H1 (cell line): Measurements from ENCODE around the gene MFAP5. TPM values are rescaled to one million over a fixed set of nuclear protein-coding genes. Genes with fewer than 3 reads are reported as not detected.

ENCODE experiments used
- CTCF ChIA-PET: fragments of 300-600 bp; sonication (Branson Sonifier 250); formaldehyde crosslinking; loops from one replicate; lab custom pipeline; 2021; ENCODE audit not compliant: partially characterized antibody; lab: Charles Lee
- POLR2A ChIA-PET: fragments of 300-600 bp; sonication (Branson Sonifier 250); formaldehyde crosslinking; loops from one replicate; lab custom pipeline; 2021; ENCODE audit warnings: inconsistent platforms; ENCODE audit not compliant: partially characterized antibody; lab: Charles Lee
- DNase-seq, 2 experiments: peaks; one replicate each; pipeline versions ENCODE4 v3.0.0 to v3.0.0-alpha.2; 2010 to 2022; ENCODE audit warnings: low spot score in 2 of 2, low read depth in 1 of 2, mixed read lengths in 1 of 2
- FAIRE-seq: peaks from 2 replicates; lab custom pipeline; 2011; peaks lifted over from hg19 to GRCh38; lab: Jason Lieb, UNC
- H2AFZ ChIP-seq: 2 replicates; pipeline ENCODE4 v1.8.1; 2012; ENCODE audit warnings: low read length, inconsistent platforms
- H2AK5ac ChIP-seq: 2 replicates; pipeline ENCODE4 v1.6.1; 2013; ENCODE audit warnings: low read depth, low read length
- H2BK120ac ChIP-seq: replicated peaks from 2 replicates; pipeline ENCODE3; 2013; ENCODE audit warnings: low read depth, low read length, inconsistent platforms
- H2BK12ac ChIP-seq: 2 replicates; pipeline ENCODE4 v1.6.1; 2013; ENCODE audit warnings: low read depth, low read length
- H2BK15ac ChIP-seq: 2 replicates; pipeline ENCODE4 v1.6.1; 2013; ENCODE audit warnings: low read length
- H2BK20ac ChIP-seq: 2 replicates; pipeline ENCODE4 v1.6.1; 2013; ENCODE audit warnings: low read length
- H2BK5ac ChIP-seq: 2 replicates; pipeline ENCODE4 v1.6.1; 2013; ENCODE audit warnings: low read depth, low read length
- H3K14ac ChIP-seq: 2 replicates; pipeline ENCODE4 v1.6.1; 2013; ENCODE audit warnings: inconsistent platforms; ENCODE audit not compliant: insufficient read length
- H3K18ac ChIP-seq: 2 replicates; pipeline ENCODE4 v1.6.1; 2013; ENCODE audit warnings: low read length; ENCODE audit errors: extremely low read depth
- H3K23ac ChIP-seq: 2 replicates; pipeline ENCODE4 v1.6.1; 2013; ENCODE audit warnings: inconsistent platforms; ENCODE audit not compliant: insufficient read length
- H3K23me2 ChIP-seq: 2 replicates; pipeline ENCODE4 v1.6.1; 2013; ENCODE audit warnings: low read depth, low read length
- H3K27ac ChIP-seq: 2 replicates; pipeline ENCODE4 v1.6.1; 2011; ENCODE audit warnings: low read depth, low read length, inconsistent platforms
- H3K27me3 ChIP-seq, 4 experiments: replicated peaks in 1 of 4; 1 replicate in 1 of 4; 2 replicates in 3 of 4; pipeline versions ENCODE4 v1.6.1 to v1.8.1; 2011 to 2013; ENCODE audit warnings: low read length in 3 of 4, mild to moderate bottlenecking in 3 of 4, inconsistent platforms in 2 of 4, mixed read lengths in 2 of 4, moderate library complexity in 1 of 4; ENCODE audit not compliant: control insufficient read depth in 3 of 4, insufficient read depth in 3 of 4; ENCODE audit errors: extremely low read depth in 1 of 4
- H3K36me3 ChIP-seq, 4 experiments: 2 replicates each; pipeline versions ENCODE4 v1.6.1 to v1.8.1; 2011 to 2013; ENCODE audit warnings: mild to moderate bottlenecking in 4 of 4, low read length in 3 of 4, moderate library complexity in 2 of 4, control low read depth in 1 of 4, inconsistent platforms in 1 of 4; ENCODE audit not compliant: insufficient read depth in 4 of 4, control insufficient read depth in 2 of 4
- H3K4ac ChIP-seq: replicated peaks from 2 replicates; pipeline ENCODE3; 2013; ENCODE audit warnings: low read length, low read depth, mixed read lengths, inconsistent platforms; ENCODE audit not compliant: insufficient read length
- H3K4me1 ChIP-seq, 4 experiments: replicated peaks in 1 of 4; 1 replicate in 1 of 4; 2 replicates in 3 of 4; pipeline versions ENCODE4 v1.6.1 to v1.8.1; 2011 to 2013; ENCODE audit warnings: low read length in 3 of 4, inconsistent platforms in 2 of 4, mixed read lengths in 1 of 4; ENCODE audit not compliant: insufficient read depth in 4 of 4, control insufficient read depth in 3 of 4
- H3K4me2 ChIP-seq, 2 experiments: 2 replicates each; pipeline versions ENCODE4 v1.6.1 to v1.8.1; 2011 to 2013; ENCODE audit warnings: low read depth in 2 of 2, low read length in 2 of 2, control low read depth in 1 of 2, inconsistent platforms in 1 of 2, mild to moderate bottlenecking in 1 of 2; ENCODE audit not compliant: insufficient read depth in 1 of 2
- H3K4me3 ChIP-seq, 4 experiments: fragments of 200-600, 300-600 bp in 1 of 4; sonication (generic), shearing (Covaris generic), sonication (Bioruptor Twin) in 1 of 4; 2 replicates each; pipeline versions ENCODE4 v1.5.1 to v1.8.1; 2011 to 2016; ENCODE audit warnings: low read length in 4 of 4, low read depth in 3 of 4, control low read depth in 2 of 4, inconsistent platforms in 2 of 4, mild to moderate bottlenecking in 2 of 4, mixed read lengths in 1 of 4, moderate library complexity in 1 of 4; ENCODE audit not compliant: insufficient read depth in 2 of 4; ENCODE audit errors: extremely low read depth in 1 of 4
- H3K56ac ChIP-seq: replicated peaks from 2 replicates; pipeline ENCODE3; 2013; ENCODE audit warnings: low read depth, mild to moderate bottlenecking, mixed read lengths, low read length, inconsistent platforms; ENCODE audit not compliant: insufficient read length
- H3K79me1 ChIP-seq: 2 replicates; pipeline ENCODE4 v1.6.1; 2013; ENCODE audit warnings: low read depth, low read length, control low read depth
- H3K79me2 ChIP-seq, 2 experiments: 2 replicates each; pipeline versions ENCODE4 v1.6.1 to v1.8.1; 2012 to 2013; ENCODE audit warnings: low read length in 2 of 2, mild to moderate bottlenecking in 2 of 2, inconsistent platforms in 1 of 2; ENCODE audit not compliant: insufficient read depth in 2 of 2, control insufficient read depth in 1 of 2
- H3K9ac ChIP-seq, 4 experiments: replicated peaks in 1 of 4; 1 replicate in 1 of 4; 2 replicates in 3 of 4; pipeline versions ENCODE4 v1.6.1 to v1.8.1; 2011 to 2013; ENCODE audit warnings: low read depth in 3 of 4, low read length in 3 of 4, control low read depth in 2 of 4, mild to moderate bottlenecking in 2 of 4, moderate library complexity in 2 of 4, inconsistent platforms in 1 of 4; ENCODE audit errors: extremely low read depth in 1 of 4
- H3K9me3 ChIP-seq, 2 experiments: 2 replicates each; pipeline versions ENCODE4 v1.6.1 to v1.8.1; 2012 to 2013; ENCODE audit warnings: mild to moderate bottlenecking in 2 of 2, moderate library complexity in 2 of 2, control low read depth in 1 of 2, inconsistent platforms in 1 of 2, low read depth in 1 of 2, low read length in 1 of 2, mixed read lengths in 1 of 2; ENCODE audit not compliant: insufficient read depth in 2 of 2
- H4K20me1 ChIP-seq, 2 experiments: replicated peaks in 1 of 2; 2 replicates each; pipeline versions ENCODE3 to v1.8.1; 2011 to 2013; ENCODE audit warnings: inconsistent platforms in 2 of 2, low read length in 2 of 2, mild to moderate bottlenecking in 1 of 2; ENCODE audit not compliant: insufficient read depth in 2 of 2, control insufficient read depth in 1 of 2
- H4K5ac ChIP-seq: 2 replicates; pipeline ENCODE4 v1.6.1; 2013; ENCODE audit warnings: low read length, low read depth, mixed read lengths, inconsistent platforms; ENCODE audit not compliant: insufficient read length
- H4K8ac ChIP-seq: 2 replicates; pipeline ENCODE4 v1.8.0; 2013; ENCODE audit warnings: mild to moderate bottlenecking, moderate library complexity, low read length, inconsistent platforms; ENCODE audit not compliant: insufficient read depth; ENCODE audit errors: extremely low read depth
- H4K91ac ChIP-seq: replicated peaks from 2 replicates; pipeline ENCODE3; 2013; ENCODE audit warnings: low read length, mixed read lengths, inconsistent platforms; ENCODE audit not compliant: insufficient read length
- EP300 ChIP-seq, 2 experiments: IDR thresholded peaks; 1 replicate in 1 of 2; 2 replicates in 1 of 2; pipeline ENCODE4 v1.6.1; 2011 to 2012; ENCODE audit warnings: low read depth in 2 of 2, low read length in 2 of 2, mild to moderate bottlenecking in 2 of 2, borderline replicate concordance in 1 of 2, inconsistent platforms in 1 of 2, moderate library complexity in 1 of 2
- RAD21 ChIP-seq, 2 experiments: IDR thresholded peaks in 1 of 2; conservative IDR thresholded peaks in 1 of 2; 2 replicates each; pipeline ENCODE4 v1.6.1; 2011; ENCODE audit warnings: low read depth in 2 of 2, low read length in 2 of 2, improper control_type of control experiment in 1 of 2, inconsistent platforms in 1 of 2, mild to moderate bottlenecking in 1 of 2, moderate library complexity in 1 of 2
- SP2 ChIP-seq: IDR thresholded peaks from 2 replicates; pipeline ENCODE4 v1.6.1; 2012; ENCODE audit warnings: mild to moderate bottlenecking, low read length, inconsistent platforms
- WGBS, 2 experiments: shearing (Covaris generic) in 1 of 2; methylation state at CpG; one replicate each; pipeline versions ENCODE4 v1.1.6 to v1.1.7; 2013 to 2015; ENCODE audit warnings: low lambda C conversion rate in 2 of 2, mixed read lengths in 2 of 2, inconsistent platforms in 1 of 2, low coverage in 1 of 2, missing lambda C conversion rate in 1 of 2; ENCODE audit not compliant: insufficient replicate concordance in 2 of 2, insufficient coverage in 1 of 2, insufficient read length in 1 of 2; ENCODE audit errors: extremely low coverage in 1 of 2, missing lambda C conversion rate in 1 of 2; 5-methylcytosine and 5-hydroxymethylcytosine counted together
- polyA plus RNA-seq, 7 experiments: library from polyadenylated mRNA; depleted of rRNA in 3 of 7; stranded (reverse) in 5 of 7; unstranded in 2 of 7; fragments of >200 nt in 5 of 7; fragments of 200-250 nt in 2 of 7; gene quantifications; 1 replicate in 5 of 7; 2 replicates in 1 of 7; 4 replicates in 1 of 7; pipeline versions ENCODE4 v1.2.1 to v1.2.3, GENCODE V29; 2011 to 2013; ENCODE audit warnings: missing spikeins in 2 of 7, mixed read lengths in 2 of 7
- total RNA-seq: library from RNA; stranded (reverse); fragmentation: NEBNext Ultra II Directional; extraction: Animal tissue kit (Norgen Biotek cat#: 25700); gene quantifications from 2 replicates; pipeline ENCODE4 v1.2.1, GENCODE V29; 2021
- TF ChIP-seq, protein P1 (sequence below): IDR thresholded peaks from 2 replicates; pipeline ENCODE4 v1.6.1; 2012; ENCODE audit warnings: inconsistent platforms
- TF ChIP-seq, protein P2 (sequence below): IDR thresholded peaks from 2 replicates; pipeline ENCODE4 v1.6.1; 2012; ENCODE audit warnings: inconsistent platforms

MFAP5 gene
- total and polyA plus RNA-seq, 2 of the 8 experiments (the other 6 are each of a cell fraction or from before 2014, with no cell fraction given), result 0.60 to 0.86 TPM

DNA sequence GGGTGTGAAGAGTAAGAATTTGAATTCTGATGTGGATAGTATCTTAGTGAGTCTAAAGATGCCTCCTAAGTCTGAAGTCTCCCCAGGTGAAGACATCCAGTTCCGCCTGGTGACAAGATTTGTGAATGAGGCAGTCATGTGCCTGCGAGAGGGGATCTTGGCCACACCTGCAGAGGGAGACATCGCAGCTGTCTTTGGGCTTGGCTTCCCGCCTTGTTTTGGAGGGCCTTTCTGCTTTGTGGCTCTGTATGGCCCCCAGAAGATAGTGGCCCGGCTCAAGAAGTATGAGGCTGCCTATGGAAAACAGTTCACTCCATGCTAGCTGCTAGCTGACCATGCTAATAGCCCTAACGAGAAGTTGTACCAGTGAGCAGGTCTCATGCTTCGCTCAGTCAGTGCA, 25.4 kb downstream of the MFAP5 start:
- TF ChIP-seq, protein P1, sequence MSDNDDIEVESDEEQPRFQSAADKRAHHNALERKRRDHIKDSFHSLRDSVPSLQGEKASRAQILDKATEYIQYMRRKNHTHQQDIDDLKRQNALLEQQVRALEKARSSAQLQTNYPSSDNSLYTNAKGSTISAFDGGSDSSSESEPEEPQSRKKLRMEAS, result peak; percentile 60; the same call in 1 of the 2 replicates
- TF ChIP-seq, protein P2, sequence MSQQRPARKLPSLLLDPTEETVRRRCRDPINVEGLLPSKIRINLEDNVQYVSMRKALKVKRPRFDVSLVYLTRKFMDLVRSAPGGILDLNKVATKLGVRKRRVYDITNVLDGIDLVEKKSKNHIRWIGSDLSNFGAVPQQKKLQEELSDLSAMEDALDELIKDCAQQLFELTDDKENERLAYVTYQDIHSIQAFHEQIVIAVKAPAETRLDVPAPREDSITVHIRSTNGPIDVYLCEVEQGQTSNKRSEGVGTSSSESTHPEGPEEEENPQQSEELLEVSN, result peak; percentile 90
- TF ChIP-seq RAD21 (IDR thresholded peaks at IDR 0.05 in 1 of 2, conservative IDR thresholded peaks at IDR 0.05 in 1 of 2; ENCODE audit: low read depth in 2 of 2, low read length in 2 of 2) (0 out of 4 replicates have a peak, but pooled peaks of 1 of the 2 experiments have one; percentile 2), SP2 (no peak), EP300 (IDR thresholded peaks at IDR 0.05; ENCODE audit: borderline replicate concordance in 1 of 2, low read depth in 2 of 2, low read length in 2 of 2) (no peak)
- no peaks in the 10 kb centered on the region for H3K23me2 ChIP-seq
- no peak overlapping the region; the same call in 1 of the 2 replicates for H2BK15ac ChIP-seq
- DNase-seq, result no peak
- no peaks in the 10 kb centered on the region for H4K20me1 ChIP-seq
- H4K5ac ChIP-seq, result no peak overlapping the region
- FAIRE-seq, result no peak
- WGBS, 2 experiments, result 93% methylated on average over 7 of the region's 7 CpGs; no CpG with 5 or more reads in 1 of the 2 experiments
- no peaks in the 10 kb centered on the region for H3K36me3 ChIP-seq
- H3K14ac ChIP-seq, result no peak overlapping the region
- peak overlapping the region; percentile 29; the same call in 1 of the 2 replicates for H2BK12ac ChIP-seq
- peak overlapping the region; percentile 37; the same call in 1 of the 2 replicates for H2BK20ac ChIP-seq
- H2BK120ac ChIP-seq, result peak overlapping the region; percentile 51
- H3K79me2 ChIP-seq, result no peaks in the 10 kb centered on the region
- no peak overlapping the region for H2AK5ac ChIP-seq
- no peaks in the 10 kb centered on the region for H3K79me1 ChIP-seq
- no peak overlapping the region for H3K4me2 ChIP-seq
- H4K91ac ChIP-seq, result peak overlapping the region; percentile 87
- no peaks in the 10 kb centered on the region; a peak in 2 of 7 replicates for H3K27me3 ChIP-seq
- H4K8ac ChIP-seq, result 0 out of 2 replicates have a peak overlapping the region, but pooled peaks have one; percentile 17
- POLR2A ChIA-PET, result interaction anchor here (1.2 kb wide), 1 partner anchor 159 kb away, joined by 3 read pairs; no protein-coding TSS in a partner anchor
- no peak overlapping the region for H2AFZ ChIP-seq
- peak overlapping the region; percentile 32 for H3K4ac ChIP-seq
- H3K56ac ChIP-seq, result no peak overlapping the region
- H2BK5ac ChIP-seq, result peak overlapping the region; percentile 69; the same call in 1 of the 2 replicates
- H3K18ac ChIP-seq, result 0 out of 2 replicates have a peak overlapping the region, but pooled peaks have one; percentile 6
- no peak overlapping the region for H3K23ac ChIP-seq
- H3K4me3 ChIP-seq, result no peak overlapping the region
- H3K27ac ChIP-seq, result no peak overlapping the region
- H3K9me3 ChIP-seq, result no peaks in the 10 kb centered on the region
- no peak overlapping the region for H3K9ac ChIP-seq
- CTCF ChIA-PET, result interaction anchor here (0.9 to 1.3 kb wide), 2 partner anchors 93 to 253 kb away, joined by 3 read pairs; no protein-coding TSS in a partner anchor
- peaks cover 2 to 18% (median 9%) of the 10 kb centered on the region in 4 experiments; a peak in 4 of 7 replicates for H3K4me1 ChIP-seq
